Posterior vena cava (tissue), 2 donors: ENCODE measurements around the gene TANGO6. TPM values are rescaled to one million over a fixed set of nuclear protein-coding genes. Genes with fewer than 3 reads are reported as not detected.

ENCODE experiments used
- DNase-seq: peaks from one replicate; pipeline ENCODE4 v3.0.0-alpha.2; 2020; ENCODE audit warnings: low spot score
- intact Hi-C, 2 donors: fragments of 100-400 bp; cut with DNase I; formaldehyde crosslinking; loops; one replicate each; pipeline versions ENCODE4 v1.14.1 to v1.14.2; 2022 to 2023
- total RNA-seq, 2 donors: library from RNA; stranded (reverse); fragmentation: NEBNext Ultra II Directional; extraction: Animal tissue kit (Norgen Biotek cat#: 25700); gene quantifications; one replicate each; pipeline ENCODE4 v1.2.1, GENCODE V29; 2021
- donor health status: DM: yes; HTN: yes; CAD: no.
- donor health status: DM: yes; HTN: yes; CAD: no.

TANGO6 gene
- total RNA-seq, 2 donors from 2014 or later = 16.9 to 22.2 TPM

DNA sequence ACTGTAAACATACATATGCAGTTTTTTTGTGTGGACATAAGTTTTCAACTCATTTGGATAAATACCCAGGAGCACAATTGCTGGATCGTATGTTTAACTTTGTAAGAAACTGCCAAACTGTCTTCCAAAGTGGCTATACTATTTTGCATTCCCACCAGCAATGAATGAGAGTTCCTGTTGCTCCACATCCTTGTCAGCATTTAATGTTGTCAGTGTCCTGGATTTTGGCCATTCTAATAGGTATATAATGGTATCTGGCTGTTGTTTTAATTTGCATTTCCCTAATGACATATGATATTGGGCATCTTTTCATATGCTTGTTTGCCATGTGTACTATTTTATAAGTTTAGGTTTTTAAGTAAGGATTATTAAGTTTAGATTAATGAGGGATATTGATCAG is 14.1 kb downstream of the TANGO6 start:
- DNase-seq = no peak
- intact Hi-C loops = loop anchor here in 1 of 2 donors (10.0 kb wide), 1 partner anchor 257 kb away; no protein-coding TSS in a partner anchor

DNA sequence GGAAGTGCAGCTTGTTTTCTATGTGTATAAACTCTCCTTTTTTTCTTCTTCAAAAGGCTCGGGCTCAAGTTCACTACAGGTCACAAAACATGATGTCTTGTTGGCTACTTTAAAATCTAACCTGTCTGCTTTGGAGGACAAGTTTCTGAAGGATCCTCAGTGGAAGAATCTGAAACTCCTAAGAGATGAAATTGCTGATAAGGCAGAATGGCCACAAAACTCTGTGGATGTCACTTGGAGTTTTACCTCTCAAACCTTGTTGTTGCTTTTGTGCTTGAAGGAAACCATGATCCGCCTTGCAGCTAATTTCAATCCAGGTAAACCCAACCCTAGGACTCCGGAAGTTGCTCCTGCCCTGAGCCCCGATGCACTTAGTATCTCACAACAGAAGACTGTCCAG is 16.5 kb downstream of the TANGO6 start:
- no peak for DNase-seq
- intact Hi-C loops = loop anchor here in 1 of 2 donors (10.0 kb wide), 1 partner anchor 255 kb away; no protein-coding TSS in a partner anchor

DNA sequence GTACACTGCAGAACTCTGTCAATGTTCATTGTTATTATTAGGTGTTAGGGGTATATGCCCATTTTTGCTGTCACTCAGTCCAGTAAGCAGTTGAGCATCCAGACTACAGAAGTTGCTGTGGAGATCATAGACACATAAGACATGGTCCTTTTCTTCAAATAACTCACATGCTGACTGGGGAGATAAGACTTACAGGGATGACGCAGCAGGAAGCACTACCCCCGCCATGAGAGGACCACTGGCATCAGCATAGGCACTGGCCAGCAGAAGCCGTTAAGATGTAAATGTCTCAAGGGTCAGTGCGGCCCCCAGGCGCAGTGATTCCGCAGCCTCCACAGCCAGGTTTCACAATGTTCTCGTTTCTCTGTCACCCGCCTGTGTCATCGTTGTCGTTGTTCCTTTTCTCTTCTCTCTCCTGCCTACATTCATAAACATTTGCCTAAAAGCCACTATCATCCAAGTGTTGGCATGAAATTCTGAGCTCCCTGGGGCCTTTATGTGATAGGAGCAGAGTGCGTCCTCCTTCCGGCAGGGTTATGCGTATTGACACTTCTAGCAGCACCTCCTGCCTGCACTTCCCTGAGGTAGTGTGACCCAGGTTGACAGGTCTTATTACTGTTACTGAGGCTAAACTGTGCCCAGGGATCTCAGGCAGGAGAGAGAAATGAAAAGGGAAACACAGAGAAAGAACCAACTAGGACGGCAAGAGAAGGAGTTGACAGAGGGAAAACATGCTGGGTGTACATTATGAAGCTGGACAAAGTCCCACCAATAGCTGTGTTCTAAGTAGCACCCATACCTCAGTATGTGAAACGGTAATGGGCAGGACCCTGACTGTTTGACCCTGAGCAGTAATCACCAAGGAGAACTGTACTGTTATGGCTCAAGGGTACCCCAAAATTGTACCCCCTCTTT is 17.9 kb downstream of the TANGO6 start:
- no peak for DNase-seq
- intact Hi-C loops = no loop called here

DNA sequence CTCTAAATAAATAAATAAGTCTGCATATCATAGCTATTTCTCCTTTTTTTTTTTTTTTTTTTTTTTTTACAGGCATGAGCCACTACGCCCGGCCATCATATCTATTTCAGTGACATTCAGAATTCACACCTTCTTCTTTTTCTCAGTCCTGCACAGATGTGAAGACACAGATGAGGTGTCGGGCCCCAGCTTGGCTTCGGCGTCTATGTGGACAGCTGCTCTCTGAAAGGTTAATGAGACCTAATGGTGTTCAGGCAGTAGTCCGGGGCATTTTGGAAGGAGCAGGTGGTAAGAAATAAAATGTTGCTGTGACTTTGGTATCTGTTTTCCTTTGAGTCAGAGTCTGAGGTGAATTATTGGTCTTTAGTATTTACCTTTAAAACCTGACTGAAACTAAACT is 23.6 kb downstream of the TANGO6 start:
- intact Hi-C loops = no loop called here

DNA sequence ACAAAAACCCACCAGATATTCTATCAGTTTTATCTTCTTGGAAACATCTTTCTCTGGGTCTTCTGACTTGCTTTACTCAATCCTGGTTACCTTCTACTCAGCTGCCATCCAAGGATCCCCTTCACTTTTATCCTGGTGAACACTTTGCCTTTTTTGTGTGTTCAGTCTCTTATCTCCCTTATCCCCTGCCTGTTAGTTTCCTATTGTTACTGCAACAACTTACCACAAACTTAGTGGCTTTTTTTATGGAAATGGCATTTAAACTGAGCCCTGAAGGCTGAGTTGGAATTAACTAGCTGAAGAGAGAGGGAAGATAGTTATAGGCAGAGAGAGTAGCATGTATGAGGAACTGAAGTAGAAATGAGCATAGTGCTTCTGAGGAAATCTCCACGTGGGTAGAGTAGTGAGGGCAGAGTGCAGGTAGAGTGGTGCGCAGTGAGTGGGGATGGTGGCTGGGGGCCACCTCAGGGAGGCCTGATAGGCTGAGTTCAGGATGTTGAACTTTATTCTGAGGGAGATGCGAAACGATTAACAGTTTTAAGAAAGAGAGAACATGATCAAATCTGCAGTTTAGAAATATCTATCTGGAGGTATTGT is 26.3 kb downstream of the TANGO6 start:
- intact Hi-C loops = no loop called here
- DNase-seq = no peak

More for the DNA sequence above, 23.6 kb downstream of the TANGO6 start:
- DNase-seq = no peak

DNA sequence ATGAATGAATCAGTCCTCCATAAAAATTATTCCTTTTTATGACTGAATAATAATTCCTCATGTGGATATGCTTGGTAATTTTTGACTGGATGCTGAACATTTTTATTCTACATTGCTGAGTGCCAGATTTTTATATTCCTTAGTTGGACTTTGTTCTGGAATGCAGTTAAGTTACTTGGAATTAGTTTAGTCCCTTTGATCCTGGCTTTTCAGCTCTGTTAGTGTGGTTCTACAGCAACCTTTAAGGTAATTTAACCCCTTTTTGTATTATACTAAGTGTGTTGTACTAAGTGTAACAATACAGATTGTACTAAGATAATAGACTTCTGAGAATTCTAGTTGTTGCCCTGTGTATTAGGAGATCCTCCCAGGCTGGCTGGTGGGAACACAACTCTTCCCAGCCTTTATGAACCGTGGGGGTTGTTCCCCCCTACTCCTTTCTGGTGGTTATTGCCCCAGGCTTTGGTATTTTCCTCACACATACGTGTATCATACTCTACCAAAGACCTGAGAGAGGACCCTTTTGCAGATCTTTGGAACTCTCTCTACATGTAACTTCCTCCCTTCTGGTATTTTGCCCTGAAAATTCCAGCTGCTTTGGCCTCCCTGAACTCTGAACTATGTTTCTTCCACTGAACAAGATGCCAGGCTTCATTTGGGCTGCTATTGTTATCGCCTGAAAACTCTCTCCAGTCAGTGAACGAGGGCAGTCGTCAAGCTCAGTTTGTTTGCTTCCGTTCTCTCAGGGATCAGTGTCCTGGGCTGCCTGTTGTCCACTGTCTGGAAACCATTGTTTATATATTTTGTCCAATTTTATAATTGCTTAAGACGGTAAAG is 30.5 kb downstream of the TANGO6 start:
- intact Hi-C loops = no loop called here
- DNase-seq = no peak

DNA sequence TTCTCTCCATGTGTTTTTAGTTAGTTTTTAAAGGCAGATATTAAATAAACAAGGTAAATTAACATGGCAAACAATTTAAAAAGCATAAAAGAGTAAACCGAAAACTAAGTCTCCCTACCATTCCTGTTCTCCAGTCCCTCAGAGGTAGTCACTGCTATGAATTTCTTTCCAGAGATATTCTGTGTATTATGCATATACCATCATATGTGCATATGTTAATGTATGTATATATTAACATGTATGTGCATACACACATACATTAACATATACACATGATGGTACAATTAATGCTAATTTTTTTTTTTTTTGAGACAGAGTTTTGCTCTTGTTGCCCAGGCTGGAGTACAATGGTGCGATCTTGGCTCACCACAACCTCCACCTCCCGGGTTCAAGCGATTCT is 32.5 kb downstream of the TANGO6 start:
- no peak for DNase-seq
- intact Hi-C loops = no loop called here

DNA sequence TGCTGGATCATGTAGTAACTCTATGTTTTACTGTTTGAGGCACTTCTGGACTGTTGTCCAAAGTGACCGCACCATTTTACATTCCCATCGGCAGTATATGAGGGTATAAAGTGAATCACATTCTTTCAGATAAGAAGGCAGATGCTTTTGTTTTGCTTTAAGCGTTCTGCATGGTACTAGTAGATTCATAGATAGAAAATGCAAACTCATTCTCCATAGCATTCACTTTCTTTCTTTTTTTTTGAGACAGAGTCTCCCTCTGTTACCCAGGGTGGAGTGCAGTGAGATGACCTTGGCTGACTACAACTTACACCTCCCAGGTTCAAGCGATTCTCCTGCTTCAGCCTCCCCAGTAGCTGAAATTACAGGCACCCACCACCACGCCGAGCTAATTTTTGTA is 40.4 kb downstream of the TANGO6 start:
- intact Hi-C loops = no loop called here

DNA sequence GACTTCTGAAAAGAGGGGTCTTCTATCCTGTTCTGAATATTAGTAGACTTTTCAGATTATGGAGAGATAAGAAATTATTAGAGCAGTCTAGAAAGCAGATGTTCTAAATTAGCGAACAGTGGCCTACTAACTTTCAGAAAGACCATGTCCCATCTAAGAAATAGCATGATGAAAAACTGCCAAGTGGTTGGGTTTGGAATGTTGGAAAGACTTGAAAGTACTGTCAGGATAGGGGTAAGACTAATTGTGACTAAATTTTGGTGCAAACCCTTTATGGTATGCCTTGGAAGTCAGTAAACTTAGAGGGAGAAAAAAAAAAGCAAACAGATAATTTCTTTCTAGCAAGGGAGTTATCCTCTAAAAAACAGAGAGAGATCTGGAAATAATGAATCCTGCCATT is 41.1 kb downstream of the TANGO6 start:
- DNase-seq = no peak
- intact Hi-C loops = no loop called here

More for the DNA sequence above, 40.4 kb downstream of the TANGO6 start:
- DNase-seq = no peak

DNA sequence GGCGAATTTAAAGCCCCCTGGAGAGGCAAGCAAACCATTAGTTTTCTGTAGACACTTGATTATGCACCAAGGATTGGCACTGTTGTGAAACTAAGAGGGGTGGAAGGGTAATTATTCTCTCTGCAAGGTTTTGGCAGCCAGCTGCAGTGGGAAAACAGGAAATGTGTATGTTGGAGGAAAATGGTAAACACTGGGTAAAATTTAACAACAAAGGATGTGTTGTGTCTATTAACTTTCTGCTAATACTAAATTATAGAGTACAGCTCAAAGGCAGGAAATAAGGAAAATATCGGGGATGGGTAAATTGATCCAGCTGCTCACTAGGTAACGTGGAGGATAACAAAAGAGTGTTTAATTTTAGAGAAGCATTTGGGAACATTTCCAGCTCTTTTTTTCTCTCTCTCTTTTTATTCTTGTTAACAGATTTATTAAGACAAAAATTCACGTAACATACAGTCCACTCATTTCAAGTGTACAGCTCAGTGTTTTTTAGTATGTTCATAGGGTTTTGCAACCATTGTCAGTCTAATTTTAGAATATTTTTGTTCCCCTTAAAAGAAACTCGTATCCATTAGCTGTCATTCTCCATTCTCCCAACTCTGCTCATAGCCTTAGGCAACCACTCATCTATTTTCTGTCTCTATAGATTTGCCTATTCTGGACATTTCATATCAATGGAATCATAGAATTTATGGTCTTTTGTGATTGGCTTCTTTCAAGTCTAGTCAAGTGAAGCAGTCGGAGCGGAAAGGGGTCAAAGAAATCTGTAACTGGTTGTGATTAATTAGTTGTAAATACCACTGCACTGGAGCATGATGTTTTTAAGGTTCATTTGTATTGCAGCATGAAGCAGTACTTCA is 41.8 kb downstream of the TANGO6 start:
- intact Hi-C loops = no loop called here

DNA sequence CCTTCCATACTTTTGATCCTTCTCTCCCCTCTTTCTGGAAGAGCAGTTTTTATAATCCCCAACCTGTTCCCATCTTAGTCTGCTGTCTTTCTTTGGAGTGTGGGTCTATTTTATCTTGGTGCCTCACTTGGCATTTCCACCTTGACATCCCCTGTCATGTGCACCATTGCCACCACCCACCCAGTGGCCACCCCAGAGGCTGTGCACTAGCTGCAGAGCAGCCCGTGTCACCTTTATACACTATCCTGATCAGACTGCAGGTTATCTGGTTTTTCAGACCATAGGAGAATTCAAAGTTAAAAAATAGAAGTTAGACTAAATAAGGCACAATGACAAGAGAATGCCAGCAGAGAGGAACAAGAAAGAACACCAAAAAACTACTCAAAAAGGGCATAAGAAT is 43.8 kb downstream of the TANGO6 start:
- DNase-seq = no peak
- intact Hi-C loops = no loop called here

More for the DNA sequence above, 41.8 kb downstream of the TANGO6 start:
- no peak for DNase-seq

DNA sequence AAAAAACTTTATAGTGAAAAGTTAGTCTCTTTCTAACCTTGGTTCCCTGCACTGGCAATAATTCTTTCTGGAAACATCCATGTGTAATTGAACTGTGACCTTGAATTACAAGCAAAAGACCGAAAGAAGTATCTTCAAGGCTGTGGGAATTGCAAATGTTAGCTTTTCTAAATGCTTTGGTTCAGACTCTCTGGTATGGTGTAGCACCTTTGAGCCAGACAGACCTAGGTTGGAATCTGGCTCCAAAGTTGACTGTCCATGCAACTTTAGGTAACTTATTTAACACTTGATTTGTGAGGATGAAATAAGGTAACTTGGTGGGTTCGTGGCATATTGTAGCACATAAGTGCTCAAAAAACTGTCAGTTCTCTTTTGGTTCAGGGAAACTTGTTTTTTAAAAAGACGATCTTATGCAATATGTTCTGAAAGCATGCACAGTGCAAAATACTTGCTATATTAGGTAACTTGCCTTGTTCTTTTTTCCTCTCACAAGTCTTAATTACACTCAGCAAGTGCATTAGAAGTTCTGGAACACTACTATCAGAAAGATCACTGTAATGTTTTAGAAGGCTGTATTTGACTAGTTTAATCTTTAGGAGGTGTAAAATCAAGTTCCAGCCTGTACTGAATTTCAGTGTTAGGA is 46.3 kb downstream of the TANGO6 start:
- intact Hi-C loops = no loop called here

DNA sequence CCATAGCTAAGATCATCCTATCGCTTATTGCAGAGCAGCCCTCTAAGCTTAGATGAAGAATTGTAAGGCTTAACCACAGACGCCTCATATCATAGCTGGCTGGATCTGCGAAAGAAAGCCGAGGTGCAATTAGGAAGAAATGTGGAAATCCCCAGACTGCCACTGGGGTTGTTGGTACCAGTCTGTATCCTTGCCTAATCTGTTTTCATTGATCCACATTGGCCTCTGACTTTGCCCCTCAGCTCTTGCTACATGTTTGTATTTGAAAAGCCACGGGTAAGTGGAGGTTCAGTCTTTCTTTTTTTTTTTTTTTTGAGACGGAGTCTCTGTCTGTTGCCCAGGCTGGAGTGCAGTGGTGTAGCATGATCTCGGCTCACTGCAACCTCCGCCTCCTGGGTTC is 48.9 kb downstream of the TANGO6 start:
- DNase-seq = no peak
- intact Hi-C loops = no loop called here

More for the DNA sequence above, 46.3 kb downstream of the TANGO6 start:
- DNase-seq = no peak

DNA sequence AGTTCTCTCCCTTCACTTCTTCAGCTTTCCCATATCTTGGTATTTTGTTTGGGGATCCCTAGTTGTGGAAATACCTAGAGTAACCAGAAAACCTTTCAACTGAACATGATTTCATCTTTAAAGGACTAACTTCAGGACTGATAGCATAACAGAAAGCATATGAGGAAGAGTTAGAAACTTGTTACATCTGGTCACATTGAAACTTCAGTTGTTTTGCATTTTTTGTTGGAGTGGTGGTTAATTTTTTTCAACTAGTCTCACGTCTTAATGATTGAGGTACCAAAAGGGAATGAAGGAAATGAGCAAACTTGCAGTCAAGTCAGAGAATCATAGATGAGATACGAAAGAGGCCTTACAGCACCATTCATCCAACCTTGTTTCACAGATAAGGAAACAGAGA is 49.6 kb downstream of the TANGO6 start:
- intact Hi-C loops = no loop called here
- DNase-seq = no peak

DNA sequence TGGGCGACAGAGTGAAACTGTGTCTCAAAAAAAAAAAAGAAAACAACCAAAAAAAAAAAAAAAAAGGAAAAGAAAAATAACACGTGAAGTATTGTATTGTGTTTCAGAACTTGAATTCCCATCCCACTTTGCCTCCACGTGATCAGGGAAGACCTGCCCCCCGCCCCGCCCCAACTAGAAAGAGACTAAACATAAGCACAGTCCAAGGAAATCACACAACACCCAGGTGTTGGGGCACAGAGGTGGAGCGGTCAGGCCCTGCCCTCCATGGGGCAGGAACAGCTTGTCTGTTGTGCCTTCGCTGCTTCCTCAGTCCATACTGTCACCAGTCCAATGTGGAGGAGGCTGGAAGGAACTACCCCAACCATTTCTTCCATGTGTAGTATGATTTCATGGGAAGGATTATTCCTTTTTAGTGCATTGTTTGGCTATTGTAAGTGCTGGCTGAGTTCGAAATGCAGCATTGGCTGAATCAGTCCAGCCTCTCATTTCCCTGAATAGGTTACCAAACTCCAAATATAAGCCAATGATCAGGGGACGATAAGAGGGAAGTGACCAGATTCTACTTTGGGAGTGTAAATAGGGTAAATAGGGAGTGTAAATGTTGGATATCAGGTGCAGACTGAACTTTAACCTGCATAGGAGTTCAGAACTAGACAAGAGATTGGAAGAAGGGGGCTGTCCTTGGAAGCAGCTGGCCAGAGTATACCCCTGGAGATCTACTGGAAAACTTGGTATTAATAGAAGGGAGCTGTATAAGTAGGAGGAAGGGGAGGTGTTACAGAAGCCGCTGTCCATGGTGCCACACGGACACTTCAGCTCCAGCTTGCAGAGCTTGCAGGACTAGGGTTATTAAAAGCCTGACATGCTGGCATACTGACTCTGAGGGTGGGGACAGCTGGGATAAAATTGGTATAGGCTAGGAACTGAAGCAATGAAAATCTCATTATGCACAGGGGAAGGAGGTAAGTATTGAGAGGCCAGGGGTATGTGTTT is 50.7 kb downstream of the TANGO6 start:
- intact Hi-C loops = no loop called here
- DNase-seq = no peak

DNA sequence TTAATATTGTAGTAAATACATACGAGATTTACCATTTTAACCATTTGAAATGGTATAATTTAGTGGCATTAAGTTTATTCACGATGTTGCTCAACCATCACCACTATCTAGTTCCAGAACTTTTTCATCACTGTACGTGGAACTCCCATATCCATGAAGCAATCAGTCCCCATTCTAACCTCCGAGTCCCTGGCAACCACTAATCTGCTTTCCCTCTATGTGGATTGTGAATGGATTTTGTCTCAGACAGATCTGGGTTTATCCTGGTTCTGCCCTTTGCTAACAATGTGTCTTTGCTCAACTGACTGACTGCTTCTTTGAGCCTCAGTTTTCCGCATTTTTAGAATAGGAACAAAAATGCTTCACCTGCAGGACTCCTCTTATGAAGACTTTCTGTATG is 51.4 kb downstream of the TANGO6 start:
- no peak for DNase-seq
- intact Hi-C loops = no loop called here

DNA sequence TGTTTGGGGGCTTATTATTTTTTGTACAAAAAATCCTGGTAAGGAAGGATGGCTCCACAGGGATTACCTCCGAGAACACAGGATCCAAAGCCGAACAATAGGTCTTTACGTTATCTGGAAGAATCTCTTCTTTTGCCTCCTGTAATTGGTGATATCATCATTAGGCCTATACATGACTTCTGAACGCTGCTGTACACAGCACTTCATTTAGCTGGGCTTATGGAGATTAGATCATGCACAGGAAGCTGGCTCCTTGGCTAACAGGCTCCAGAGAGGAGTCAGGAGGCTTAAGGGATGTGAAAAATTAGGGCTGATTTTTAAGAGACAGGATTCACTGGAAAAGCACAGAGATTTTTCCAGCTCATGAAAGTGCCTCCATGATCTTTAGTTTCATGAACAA is 54.7 kb downstream of the TANGO6 start:
- no peak for DNase-seq
- intact Hi-C loops = no loop called here
